HepG2 (cell line): ENCODE data around the gene C5orf47. TPM values are rescaled to one million over a fixed set of nuclear protein-coding genes. Genes with fewer than 3 reads are reported as not detected.

Experiments
- BCL6 ChIP-seq: IDR thresholded peaks from 2 replicates; pipeline ENCODE4 v1.6.1; 2016; ENCODE audit warnings: missing genetic modification reagents, missing compliant biosample characterization
- CCAR2 ChIP-seq: fragments of 200-400 bp; formaldehyde crosslinking; optimal IDR thresholded peaks from 2 replicates; pipeline ENCODE3; 2018; ENCODE audit warnings: low read depth, mild to moderate bottlenecking, low read length, moderate library complexity
- HDAC1 ChIP-seq: sonication (generic); formaldehyde crosslinking; IDR thresholded peaks from 2 replicates; pipeline ENCODE4 v1.5.1; 2020; ENCODE audit warnings: mild to moderate bottlenecking, missing genetic modification reagents
- HOXA9 ChIP-seq: sonication (generic); formaldehyde crosslinking; IDR thresholded peaks from 2 replicates; pipeline ENCODE4 v1.8.1; 2022; ENCODE audit warnings: missing genetic modification reagents, mild to moderate bottlenecking, moderate library complexity, borderline replicate concordance
- MXD4 ChIP-seq: IDR thresholded peaks from 2 replicates; pipeline ENCODE4 v1.6.1; 2016; ENCODE audit warnings: mild to moderate bottlenecking, missing biosample characterization, missing genetic modification reagents
- POLR2A ChIP-seq, 2 experiments: IDR thresholded peaks; 2 replicates each; pipeline ENCODE4 v1.6.1; 2011; ENCODE audit warnings: low read depth in 2 of 2, low read length in 2 of 2, mild to moderate bottlenecking in 1 of 2, moderate library complexity in 1 of 2; ENCODE audit not compliant: insufficient read depth in 1 of 2
- SAP130 ChIP-seq: IDR thresholded peaks from 2 replicates; pipeline ENCODE4 v1.6.1; 2016; ENCODE audit warnings: low read depth
- SOX13 ChIP-seq, 3 experiments: fragments of 450-650 bp in 1 of 3; sonication (generic) in 1 of 3; formaldehyde crosslinking in 1 of 3; IDR thresholded peaks in 2 of 3; conservative IDR thresholded peaks in 1 of 3; 2 replicates each; pipeline versions ENCODE4 v1.5.0 to v1.6.1; 2016 to 2020; ENCODE audit warnings: antibody characterized with exemption in 1 of 3, mild to moderate bottlenecking in 1 of 3, missing compliant biosample characterization in 1 of 3, missing genetic modification reagents in 1 of 3, moderate library complexity in 1 of 3
- TSC22D2 ChIP-seq: sonication (generic); formaldehyde crosslinking; IDR thresholded peaks from 2 replicates; pipeline ENCODE4 v1.5.1; 2020; ENCODE audit warnings: missing genetic modification reagents, mild to moderate bottlenecking, borderline replicate concordance
- ZBTB7B ChIP-seq: sonication (generic); formaldehyde crosslinking; IDR thresholded peaks from 2 replicates; pipeline ENCODE4 v1.4.0; 2020; ENCODE audit warnings: missing genetic modification reagents
- ZKSCAN8 ChIP-seq: IDR thresholded peaks from 2 replicates; pipeline ENCODE4 v1.6.1; 2016; ENCODE audit warnings: borderline replicate concordance, missing genetic modification reagents, missing compliant biosample characterization
- ZSCAN25 ChIP-seq: sonication (generic); formaldehyde crosslinking; IDR thresholded peaks from 2 replicates; pipeline ENCODE4 v1.8.0; 2022; ENCODE audit warnings: mild to moderate bottlenecking, missing genetic modification reagents
- polyA plus RNA-seq, 8 experiments: library from polyadenylated mRNA; depleted of rRNA in 3 of 8; stranded (reverse) in 7 of 8; unstranded in 1 of 8; fragments of >200 nt; fragmentation: Illumina TruSeq in 4 of 8; extraction: Trizol in 4 of 8; gene quantifications; 2 replicates each; pipeline versions ENCODE4 v1.2.1 to v1.2.3, GENCODE V29; 2011 to 2016; ENCODE audit warnings: low read depth in 4 of 8, missing spikeins in 1 of 8, mixed read lengths in 1 of 8; ENCODE audit not compliant: insufficient read depth in 1 of 8
- total RNA-seq, 5 experiments: library from RNA; depleted of rRNA; stranded (reverse); fragments of >200 nt; fragmentation: Illumina TruSeq; extraction: Trizol; gene quantifications; 2 replicates each; pipeline ENCODE4 v1.2.3, GENCODE V29; 2016; ENCODE audit warnings: low read depth in 1 of 5
- TF ChIP-seq, protein P1 (sequence below): sonication (generic); formaldehyde crosslinking; IDR thresholded peaks from 2 replicates; pipeline ENCODE4 v1.4.0; 2020; ENCODE audit warnings: missing genetic modification reagents, borderline replicate concordance
- TF ChIP-seq, protein P2 (sequence below), 2 experiments: sonication (generic) in 1 of 2; formaldehyde crosslinking in 1 of 2; IDR thresholded peaks; 2 replicates each; pipeline versions ENCODE4 v1.4.0 to v1.6.1; 2018 to 2020; ENCODE audit warnings: missing genetic modification reagents in 2 of 2, borderline replicate concordance in 1 of 2, low read depth in 1 of 2, mild to moderate bottlenecking in 1 of 2, missing biosample characterization in 1 of 2
- TF ChIP-seq, protein P3 (sequence below): IDR thresholded peaks from 2 replicates; pipeline ENCODE4 v1.6.1; 2018; ENCODE audit warnings: missing genetic modification reagents
- TF ChIP-seq, protein P4 (sequence below): sonication (generic); formaldehyde crosslinking; IDR thresholded peaks from 2 replicates; pipeline ENCODE4 v1.5.1; 2020; ENCODE audit warnings: mild to moderate bottlenecking, missing genetic modification reagents, borderline replicate concordance

Gene C5orf47
- total and polyA plus RNA-seq, 2 of the 13 experiments (the other 11 are each of a cell fraction or from before 2014, with no cell fraction given), result not detected

- peak; percentile 26; the same call in 1 of the 2 replicates for TF ChIP-seq TSC22D2 (CRISPR knock-in tag)
- peak; percentile 62 for TF ChIP-seq SAP130 (CRISPR knock-in tag)
- TF ChIP-seq, protein P1, sequence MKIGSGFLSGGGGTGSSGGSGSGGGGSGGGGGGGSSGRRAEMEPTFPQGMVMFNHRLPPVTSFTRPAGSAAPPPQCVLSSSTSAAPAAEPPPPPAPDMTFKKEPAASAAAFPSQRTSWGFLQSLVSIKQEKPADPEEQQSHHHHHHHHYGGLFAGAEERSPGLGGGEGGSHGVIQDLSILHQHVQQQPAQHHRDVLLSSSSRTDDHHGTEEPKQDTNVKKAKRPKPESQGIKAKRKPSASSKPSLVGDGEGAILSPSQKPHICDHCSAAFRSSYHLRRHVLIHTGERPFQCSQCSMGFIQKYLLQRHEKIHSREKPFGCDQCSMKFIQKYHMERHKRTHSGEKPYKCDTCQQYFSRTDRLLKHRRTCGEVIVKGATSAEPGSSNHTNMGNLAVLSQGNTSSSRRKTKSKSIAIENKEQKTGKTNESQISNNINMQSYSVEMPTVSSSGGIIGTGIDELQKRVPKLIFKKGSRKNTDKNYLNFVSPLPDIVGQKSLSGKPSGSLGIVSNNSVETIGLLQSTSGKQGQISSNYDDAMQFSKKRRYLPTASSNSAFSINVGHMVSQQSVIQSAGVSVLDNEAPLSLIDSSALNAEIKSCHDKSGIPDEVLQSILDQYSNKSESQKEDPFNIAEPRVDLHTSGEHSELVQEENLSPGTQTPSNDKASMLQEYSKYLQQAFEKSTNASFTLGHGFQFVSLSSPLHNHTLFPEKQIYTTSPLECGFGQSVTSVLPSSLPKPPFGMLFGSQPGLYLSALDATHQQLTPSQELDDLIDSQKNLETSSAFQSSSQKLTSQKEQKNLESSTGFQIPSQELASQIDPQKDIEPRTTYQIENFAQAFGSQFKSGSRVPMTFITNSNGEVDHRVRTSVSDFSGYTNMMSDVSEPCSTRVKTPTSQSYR (CRISPR knock-in tag), result peak; percentile 5; the same call in 1 of the 2 replicates
- 0 out of 2 replicates have a peak, but pooled peaks have one; percentile 23 for TF ChIP-seq MXD4 (CRISPR knock-in tag)
- TF ChIP-seq ZSCAN25, result peak; percentile 81
- no peak for TF ChIP-seq POLR2A (IDR thresholded peaks at IDR 0.05; ENCODE audit: insufficient read depth in 1 of 2, low read depth in 2 of 2, low read length in 2 of 2)
- TF ChIP-seq, protein P2, sequence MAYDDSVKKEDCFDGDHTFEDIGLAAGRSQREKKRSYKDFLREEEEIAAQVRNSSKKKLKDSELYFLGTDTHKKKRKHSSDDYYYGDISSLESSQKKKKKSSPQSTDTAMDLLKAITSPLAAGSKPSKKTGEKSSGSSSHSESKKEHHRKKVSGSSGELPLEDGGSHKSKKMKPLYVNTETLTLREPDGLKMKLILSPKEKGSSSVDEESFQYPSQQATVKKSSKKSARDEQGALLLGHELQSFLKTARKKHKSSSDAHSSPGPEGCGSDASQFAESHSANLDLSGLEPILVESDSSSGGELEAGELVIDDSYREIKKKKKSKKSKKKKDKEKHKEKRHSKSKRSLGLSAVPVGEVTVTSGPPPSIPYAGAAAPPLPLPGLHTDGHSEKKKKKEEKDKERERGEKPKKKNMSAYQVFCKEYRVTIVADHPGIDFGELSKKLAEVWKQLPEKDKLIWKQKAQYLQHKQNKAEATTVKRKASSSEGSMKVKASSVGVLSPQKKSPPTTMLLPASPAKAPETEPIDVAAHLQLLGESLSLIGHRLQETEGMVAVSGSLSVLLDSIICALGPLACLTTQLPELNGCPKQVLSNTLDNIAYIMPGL (CRISPR knock-in tag; IDR thresholded peaks at IDR 0.05; ENCODE audit: borderline replicate concordance in 1 of 2, low read depth in 1 of 2), result peak; percentile 62 to 80
- no peak for TF ChIP-seq HOXA9
- TF ChIP-seq ZBTB7B (CRISPR knock-in tag), result 0 out of 2 replicates have a peak, but pooled peaks have one; percentile 39
- TF ChIP-seq, protein P3, sequence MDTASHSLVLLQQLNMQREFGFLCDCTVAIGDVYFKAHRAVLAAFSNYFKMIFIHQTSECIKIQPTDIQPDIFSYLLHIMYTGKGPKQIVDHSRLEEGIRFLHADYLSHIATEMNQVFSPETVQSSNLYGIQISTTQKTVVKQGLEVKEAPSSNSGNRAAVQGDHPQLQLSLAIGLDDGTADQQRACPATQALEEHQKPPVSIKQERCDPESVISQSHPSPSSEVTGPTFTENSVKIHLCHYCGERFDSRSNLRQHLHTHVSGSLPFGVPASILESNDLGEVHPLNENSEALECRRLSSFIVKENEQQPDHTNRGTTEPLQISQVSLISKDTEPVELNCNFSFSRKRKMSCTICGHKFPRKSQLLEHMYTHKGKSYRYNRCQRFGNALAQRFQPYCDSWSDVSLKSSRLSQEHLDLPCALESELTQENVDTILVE (CRISPR knock-in tag), result 0 out of 2 replicates have a peak, but pooled peaks have one; percentile 45
- no peak for TF ChIP-seq CCAR2
- 0 out of 2 replicates have a peak, but pooled peaks have one; percentile 14 for TF ChIP-seq HDAC1 (CRISPR knock-in tag)
- TF ChIP-seq SOX13 (IDR thresholded peaks at IDR 0.05), result no peak
- peak in 1 of 2 experiments; percentile 13; a peak in 1 of 4 replicates for TF ChIP-seq SOX13 (CRISPR knock-in tag; conservative IDR thresholded peaks at IDR 0.05 in 1 of 2, IDR thresholded peaks at IDR 0.05 in 1 of 2)
- TF ChIP-seq ZKSCAN8, result peak; percentile 42; the same call in 1 of the 2 replicates
- TF ChIP-seq, protein P4, sequence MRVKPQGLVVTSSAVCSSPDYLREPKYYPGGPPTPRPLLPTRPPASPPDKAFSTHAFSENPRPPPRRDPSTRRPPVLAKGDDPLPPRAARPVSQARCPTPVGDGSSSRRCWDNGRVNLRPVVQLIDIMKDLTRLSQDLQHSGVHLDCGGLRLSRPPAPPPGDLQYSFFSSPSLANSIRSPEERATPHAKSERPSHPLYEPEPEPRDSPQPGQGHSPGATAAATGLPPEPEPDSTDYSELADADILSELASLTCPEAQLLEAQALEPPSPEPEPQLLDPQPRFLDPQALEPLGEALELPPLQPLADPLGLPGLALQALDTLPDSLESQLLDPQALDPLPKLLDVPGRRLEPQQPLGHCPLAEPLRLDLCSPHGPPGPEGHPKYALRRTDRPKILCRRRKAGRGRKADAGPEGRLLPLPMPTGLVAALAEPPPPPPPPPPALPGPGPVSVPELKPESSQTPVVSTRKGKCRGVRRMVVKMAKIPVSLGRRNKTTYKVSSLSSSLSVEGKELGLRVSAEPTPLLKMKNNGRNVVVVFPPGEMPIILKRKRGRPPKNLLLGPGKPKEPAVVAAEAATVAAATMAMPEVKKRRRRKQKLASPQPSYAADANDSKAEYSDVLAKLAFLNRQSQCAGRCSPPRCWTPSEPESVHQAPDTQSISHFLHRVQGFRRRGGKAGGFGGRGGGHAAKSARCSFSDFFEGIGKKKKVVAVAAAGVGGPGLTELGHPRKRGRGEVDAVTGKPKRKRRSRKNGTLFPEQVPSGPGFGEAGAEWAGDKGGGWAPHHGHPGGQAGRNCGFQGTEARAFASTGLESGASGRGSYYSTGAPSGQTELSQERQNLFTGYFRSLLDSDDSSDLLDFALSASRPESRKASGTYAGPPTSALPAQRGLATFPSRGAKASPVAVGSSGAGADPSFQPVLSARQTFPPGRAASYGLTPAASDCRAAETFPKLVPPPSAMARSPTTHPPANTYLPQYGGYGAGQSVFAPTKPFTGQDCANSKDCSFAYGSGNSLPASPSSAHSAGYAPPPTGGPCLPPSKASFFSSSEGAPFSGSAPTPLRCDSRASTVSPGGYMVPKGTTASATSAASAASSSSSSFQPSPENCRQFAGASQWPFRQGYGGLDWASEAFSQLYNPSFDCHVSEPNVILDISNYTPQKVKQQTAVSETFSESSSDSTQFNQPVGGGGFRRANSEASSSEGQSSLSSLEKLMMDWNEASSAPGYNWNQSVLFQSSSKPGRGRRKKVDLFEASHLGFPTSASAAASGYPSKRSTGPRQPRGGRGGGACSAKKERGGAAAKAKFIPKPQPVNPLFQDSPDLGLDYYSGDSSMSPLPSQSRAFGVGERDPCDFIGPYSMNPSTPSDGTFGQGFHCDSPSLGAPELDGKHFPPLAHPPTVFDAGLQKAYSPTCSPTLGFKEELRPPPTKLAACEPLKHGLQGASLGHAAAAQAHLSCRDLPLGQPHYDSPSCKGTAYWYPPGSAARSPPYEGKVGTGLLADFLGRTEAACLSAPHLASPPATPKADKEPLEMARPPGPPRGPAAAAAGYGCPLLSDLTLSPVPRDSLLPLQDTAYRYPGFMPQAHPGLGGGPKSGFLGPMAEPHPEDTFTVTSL (CRISPR knock-in tag), result 0 out of 2 replicates have a peak, but pooled peaks have one; percentile 16
- 0 out of 2 replicates have a peak, but pooled peaks have one; percentile 15 for TF ChIP-seq BCL6 (CRISPR knock-in tag)
Observed at GRCh38 chr5:173972925-173973615, 15.9 kb upstream of the C5orf47 start (continued).
